ENCODE data around the gene CFDP1.

CFDP1 gene

DNA sequence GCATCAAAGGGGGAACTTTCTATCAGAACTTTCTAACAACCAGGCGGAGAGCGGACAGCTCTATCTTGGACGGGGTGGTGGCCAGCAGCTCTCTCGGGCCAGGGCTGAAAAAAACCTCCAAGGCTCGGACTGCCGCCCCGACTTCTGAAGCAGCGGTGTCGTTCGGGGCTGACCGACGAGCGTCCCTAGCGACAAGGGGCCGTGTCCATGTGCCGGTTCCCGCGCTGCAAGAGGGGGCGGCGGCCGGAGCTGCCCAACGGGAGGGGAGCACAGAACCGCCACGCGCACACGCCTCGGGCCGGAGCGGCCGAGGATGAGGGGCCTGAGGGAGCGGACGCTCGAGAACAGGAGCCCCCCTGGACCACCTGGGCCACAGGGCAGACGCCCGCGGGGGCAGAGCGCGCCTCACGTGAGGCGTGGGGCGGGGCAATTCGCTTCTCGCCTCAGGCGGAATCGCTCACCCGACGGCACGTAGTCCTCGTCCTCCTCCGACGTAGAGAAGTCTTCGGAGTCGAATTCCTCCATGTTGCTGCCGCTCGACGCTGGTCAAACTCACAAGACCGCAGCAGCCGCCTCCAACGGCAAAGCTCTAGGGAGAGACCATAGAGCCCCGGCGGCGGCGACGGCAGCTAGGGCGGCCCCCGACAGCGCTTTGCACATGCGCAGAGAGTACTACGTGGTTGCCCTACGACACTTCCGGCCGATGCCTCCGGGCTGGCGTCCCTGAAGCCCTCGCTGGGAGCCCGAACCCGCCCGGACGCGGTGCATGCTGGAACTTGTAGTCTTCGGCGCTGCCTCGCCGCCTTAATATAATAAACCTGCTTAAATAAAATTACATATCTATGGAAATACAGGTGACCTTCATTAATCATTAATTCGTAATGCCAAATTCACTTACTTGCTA lies at the start of gene CFDP1:
TSS of gene CFDP1 (minus strand) at position 676 of the 904 bp plus-strand sequence. CDS start at position 525, 151 bp downstream.
- DNase-seq (ENCODE audit: low spot score), result peak; percentile 98
- in situ Hi-C loops (cut with MboI; ENCODE audit: low sequenced_read_pairs, unreplicated experiment), result no loop called here

DNA sequence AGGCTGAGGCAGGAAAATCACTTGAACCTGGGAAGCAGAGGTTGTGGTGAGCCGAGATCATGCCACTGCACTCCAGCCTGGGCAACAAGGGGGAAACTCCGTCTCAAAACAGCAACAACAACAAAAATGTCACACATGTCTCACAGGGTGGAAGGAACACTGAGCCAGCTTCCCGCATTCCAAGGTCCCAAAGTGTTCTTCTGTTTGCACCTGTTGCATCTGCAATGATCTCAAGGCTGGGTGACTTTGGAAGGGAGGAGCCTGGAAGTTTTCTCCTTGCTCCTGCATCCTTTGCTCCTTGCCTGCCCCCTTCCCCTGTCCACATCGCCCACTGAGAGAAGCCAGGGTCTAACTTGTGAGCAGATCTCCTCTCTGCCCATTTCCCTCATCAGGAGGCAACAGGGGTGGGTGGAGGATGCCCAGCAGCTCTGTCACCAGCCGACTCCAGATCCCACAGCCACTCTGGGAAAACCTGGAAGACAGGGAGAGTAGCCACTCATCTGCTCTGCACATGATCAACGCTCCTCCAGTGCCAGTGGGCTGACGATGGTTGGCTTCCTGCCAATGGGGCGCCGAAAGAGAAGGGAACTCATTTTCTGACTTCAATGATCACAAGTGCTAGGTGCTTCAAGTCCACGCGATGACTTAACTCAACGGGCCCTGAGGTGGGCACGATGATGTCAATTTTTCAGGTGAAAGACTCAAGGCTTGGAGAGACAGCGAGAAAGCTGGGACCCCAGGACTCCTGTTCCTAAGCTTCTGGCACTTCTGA lies 49.3 kb upstream of the CFDP1 start:
- in situ Hi-C loops (cut with MboI; ENCODE audit: low sequenced_read_pairs, unreplicated experiment), result loop anchor here (10.0 kb wide), 1 partner anchor 282 kb away; no protein-coding TSS in a partner anchor
- DNase-seq (ENCODE audit: low spot score), result no peak
- TF ChIP-seq, protein P1, sequence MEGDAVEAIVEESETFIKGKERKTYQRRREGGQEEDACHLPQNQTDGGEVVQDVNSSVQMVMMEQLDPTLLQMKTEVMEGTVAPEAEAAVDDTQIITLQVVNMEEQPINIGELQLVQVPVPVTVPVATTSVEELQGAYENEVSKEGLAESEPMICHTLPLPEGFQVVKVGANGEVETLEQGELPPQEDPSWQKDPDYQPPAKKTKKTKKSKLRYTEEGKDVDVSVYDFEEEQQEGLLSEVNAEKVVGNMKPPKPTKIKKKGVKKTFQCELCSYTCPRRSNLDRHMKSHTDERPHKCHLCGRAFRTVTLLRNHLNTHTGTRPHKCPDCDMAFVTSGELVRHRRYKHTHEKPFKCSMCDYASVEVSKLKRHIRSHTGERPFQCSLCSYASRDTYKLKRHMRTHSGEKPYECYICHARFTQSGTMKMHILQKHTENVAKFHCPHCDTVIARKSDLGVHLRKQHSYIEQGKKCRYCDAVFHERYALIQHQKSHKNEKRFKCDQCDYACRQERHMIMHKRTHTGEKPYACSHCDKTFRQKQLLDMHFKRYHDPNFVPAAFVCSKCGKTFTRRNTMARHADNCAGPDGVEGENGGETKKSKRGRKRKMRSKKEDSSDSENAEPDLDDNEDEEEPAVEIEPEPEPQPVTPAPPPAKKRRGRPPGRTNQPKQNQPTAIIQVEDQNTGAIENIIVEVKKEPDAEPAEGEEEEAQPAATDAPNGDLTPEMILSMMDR (IDR thresholded peaks at IDR 0.05; ENCODE audit: borderline replicate concordance, control extremely low read depth, extremely low read depth, insufficient read depth, missing control alignments), result no peak

More for the DNA sequence above, at the start of gene CFDP1:
- TF ChIP-seq, protein P1 (IDR thresholded peaks at IDR 0.05; ENCODE audit: borderline replicate concordance, control extremely low read depth, extremely low read depth, insufficient read depth, missing control alignments), result no peak

DNA sequence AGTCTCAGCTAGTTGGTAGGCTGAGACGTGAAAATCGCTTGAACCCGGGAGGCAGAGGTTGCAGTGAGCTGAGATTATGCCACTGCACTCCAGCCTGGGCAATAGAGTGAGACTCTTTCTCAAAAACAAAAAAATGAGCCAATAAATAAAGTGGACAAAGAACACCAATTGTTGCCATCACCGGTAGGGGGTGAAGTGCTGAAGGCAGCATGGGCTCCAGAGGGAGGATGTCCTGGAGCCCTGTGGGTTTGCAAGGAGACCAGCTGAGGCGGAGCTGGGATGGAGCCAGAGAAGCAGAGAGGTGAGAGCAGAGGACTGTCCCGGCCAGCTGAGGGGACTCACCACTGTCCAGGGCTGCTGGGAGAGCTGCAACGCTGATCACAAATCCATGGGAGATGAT lies 48.2 kb upstream of the CFDP1 start:
- in situ Hi-C loops (cut with MboI; ENCODE audit: low sequenced_read_pairs, unreplicated experiment), result loop anchor here (10.0 kb wide), 1 partner anchor 283 kb away; no protein-coding TSS in a partner anchor
- no peak for DNase-seq (ENCODE audit: low spot score)
- TF ChIP-seq, protein P1 (IDR thresholded peaks at IDR 0.05; ENCODE audit: borderline replicate concordance, control extremely low read depth, extremely low read depth, insufficient read depth, missing control alignments), result no peak

DNA sequence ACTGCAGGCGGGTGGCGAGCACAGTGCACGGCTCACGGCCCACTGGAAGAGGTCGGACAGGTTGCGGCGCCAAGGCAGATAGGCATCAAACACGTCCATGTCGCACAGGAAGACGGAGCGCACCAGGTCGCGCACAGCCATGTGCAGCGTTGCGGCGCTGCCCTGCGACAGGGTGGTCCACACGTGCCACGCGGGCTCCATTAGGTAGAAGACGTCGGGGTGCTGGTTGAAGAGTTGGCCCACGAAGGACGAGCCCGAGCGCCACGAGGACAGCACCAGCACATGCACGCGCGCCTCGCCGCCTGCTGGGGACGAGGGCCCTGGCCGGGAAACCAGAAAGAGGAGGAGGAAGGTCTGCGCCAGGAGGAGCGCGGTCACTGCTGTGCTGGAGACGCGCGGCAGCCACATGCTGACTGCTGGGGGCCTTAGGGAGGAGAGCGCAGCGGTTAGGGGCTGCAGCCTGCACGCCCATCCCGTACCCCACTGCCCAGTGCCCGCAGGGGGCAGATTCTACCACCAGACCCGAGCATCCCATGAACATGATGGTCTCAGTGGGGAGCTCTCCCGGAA lies 46.2 kb upstream of the CFDP1 start:
- TF ChIP-seq, protein P1 (IDR thresholded peaks at IDR 0.05; ENCODE audit: borderline replicate concordance, control extremely low read depth, extremely low read depth, insufficient read depth, missing control alignments), result no peak
- DNase-seq (ENCODE audit: low spot score), result no peak
- in situ Hi-C loops (cut with MboI; ENCODE audit: low sequenced_read_pairs, unreplicated experiment), result no loop called here

DNA sequence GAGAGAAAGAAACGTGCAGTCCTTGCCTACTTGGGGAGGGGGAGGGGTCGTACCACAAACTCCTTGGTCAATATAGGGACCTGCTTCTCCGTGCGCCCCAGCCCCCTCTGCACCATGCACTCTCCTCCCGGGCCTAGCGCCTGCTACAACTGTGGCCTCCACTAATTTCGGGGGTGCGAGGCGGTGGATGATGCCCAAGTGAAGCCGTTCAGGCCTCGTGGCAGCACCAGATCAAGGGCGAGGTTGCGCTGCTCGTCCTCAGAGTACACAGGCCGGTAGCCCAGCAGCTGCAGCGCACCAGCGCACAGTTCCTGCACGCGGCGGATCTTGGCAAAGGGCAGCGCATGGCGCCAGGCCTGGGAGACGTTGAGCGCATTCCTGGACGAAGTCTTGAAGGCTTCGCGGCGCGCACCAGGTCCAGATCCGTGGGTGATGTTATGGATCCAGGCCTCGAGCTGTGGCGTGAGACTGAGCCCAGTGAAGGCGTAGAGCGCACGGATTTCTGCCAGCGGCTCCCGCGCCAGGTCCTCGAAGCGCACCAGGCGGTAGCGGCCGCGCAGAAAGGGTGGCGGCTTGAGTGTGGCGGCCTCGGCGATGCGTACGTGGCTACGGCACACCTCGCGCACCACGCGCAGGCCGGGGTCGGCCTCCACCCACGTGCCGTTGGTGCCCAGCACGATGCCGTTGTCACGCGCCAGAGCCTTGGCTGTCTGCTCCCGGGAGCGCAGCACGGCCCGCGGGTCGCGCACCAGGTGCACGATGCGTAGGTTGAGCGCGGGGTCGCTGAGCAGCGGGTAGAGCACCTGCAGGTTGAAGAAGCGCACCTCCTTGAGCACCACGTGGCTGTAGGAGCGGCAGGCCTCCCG lies 45.4 kb upstream of the CFDP1 start:
- in situ Hi-C loops (cut with MboI; ENCODE audit: low sequenced_read_pairs, unreplicated experiment), result no loop called here
- no peak for DNase-seq (ENCODE audit: low spot score)
- TF ChIP-seq, protein P1 (IDR thresholded peaks at IDR 0.05; ENCODE audit: borderline replicate concordance, control extremely low read depth, extremely low read depth, insufficient read depth, missing control alignments), result no peak
